GM23338 (cell line): ENCODE data around the gene CST9. TPM values are rescaled to one million over a fixed set of nuclear protein-coding genes. Genes with fewer than 3 reads are reported as not detected.

Source experiments
- ATAC-seq: fragments of 200-7000 bp; cut with Tn5 transposase; 3 replicates; pipeline ENCODE4 v1.9.1; 2020
- DNase-seq: peaks from one replicate; pipeline ENCODE4 v3.0.0-alpha.2; 2015; ENCODE audit warnings: low spot score
- H2AFZ ChIP-seq: fragments of 200-600 bp; sonication (generic); 2 replicates; pipeline ENCODE4 v1.8.0; 2016; ENCODE audit warnings: antibody characterized with exemption, mild to moderate bottlenecking, moderate library complexity
- H3F3A ChIP-seq: fragments of 200-600 bp; sonication (generic); replicated peaks from 2 replicates; pipeline ENCODE4 v1.8.0; 2017; ENCODE audit warnings: antibody characterized with exemption, mixed run types, low read depth
- H3K27ac ChIP-seq: fragments of 200-600 bp; sonication (generic); 2 replicates; pipeline ENCODE4 v1.6.1; 2016; ENCODE audit warnings: low read depth
- H3K27me3 ChIP-seq: fragments of 200-600 bp; sonication (generic); 2 replicates; pipeline ENCODE4 v1.8.0; 2016; ENCODE audit warnings: mild to moderate bottlenecking, mixed run types, moderate library complexity; ENCODE audit not compliant: insufficient read depth
- H3K36me3 ChIP-seq: fragments of 200-600 bp; sonication (generic); 2 replicates; pipeline ENCODE4 v1.8.0; 2016; ENCODE audit warnings: mild to moderate bottlenecking; ENCODE audit not compliant: insufficient read depth
- H3K4me1 ChIP-seq: fragments of 200-600 bp; sonication (generic); 2 replicates; pipeline ENCODE4 v1.8.0; 2016; ENCODE audit warnings: mild to moderate bottlenecking, moderate library complexity; ENCODE audit not compliant: insufficient read depth
- H3K4me2 ChIP-seq: fragments of 200-600 bp; sonication (generic); 2 replicates; pipeline ENCODE4 v1.7.1; 2017; ENCODE audit warnings: mixed run types
- H3K4me3 ChIP-seq: fragments of 200-600 bp; sonication (generic); 2 replicates; pipeline ENCODE4 v1.6.1; 2016; ENCODE audit warnings: mixed run types
- H3K79me2 ChIP-seq: fragments of 200-600 bp; sonication (generic); replicated peaks from 2 replicates; pipeline ENCODE4 v1.8.0; 2017; ENCODE audit warnings: mild to moderate bottlenecking; ENCODE audit not compliant: insufficient read depth
- H3K9me2 ChIP-seq: fragments of 200-600 bp; sonication (generic); 2 replicates; pipeline ENCODE4 v1.8.0; 2017; ENCODE audit not compliant: insufficient read depth
- H4K20me1 ChIP-seq: fragments of 200-600 bp; sonication (generic); replicated peaks from 2 replicates; pipeline ENCODE4 v1.8.0; 2017; ENCODE audit warnings: mild to moderate bottlenecking; ENCODE audit not compliant: insufficient read depth
- H3K27ac Mint-ChIP-seq: 2 replicates; pipeline ENCODE4 v1.8.0; 2020; ENCODE audit warnings: inconsistent platforms, mild to moderate bottlenecking, moderate library complexity, mixed read lengths
- H3K27me3 Mint-ChIP-seq: 3 replicates; pipeline ENCODE4 v1.8.0; 2022; ENCODE audit warnings: low read depth, mild to moderate bottlenecking, moderate library complexity, mixed read lengths, inconsistent platforms; ENCODE audit not compliant: insufficient read depth, poor library complexity
- H3K36me3 Mint-ChIP-seq: 3 replicates; pipeline ENCODE4 v1.8.0; 2021; ENCODE audit warnings: low read depth, mild to moderate bottlenecking, inconsistent platforms, moderate library complexity, mixed read lengths
- H3K4me1 Mint-ChIP-seq: 3 replicates; pipeline ENCODE4 v1.8.0; 2020; ENCODE audit warnings: mild to moderate bottlenecking, inconsistent platforms, mixed read lengths
- H3K4me3 Mint-ChIP-seq: 3 replicates; pipeline ENCODE4 v1.8.0; 2021; ENCODE audit warnings: moderate library complexity, mild to moderate bottlenecking, inconsistent platforms, mixed read lengths
- H3K9me3 Mint-ChIP-seq: 3 replicates; pipeline ENCODE4 v1.8.0; 2020; ENCODE audit warnings: moderate library complexity, mild to moderate bottlenecking, inconsistent platforms, mixed read lengths
- EZH2 ChIP-seq: fragments of 200-600 bp; sonication (generic); IDR thresholded peaks from one replicate; pipeline ENCODE4 v1.8.0; 2017; ENCODE audit warnings: antibody characterized with exemption, mild to moderate bottlenecking, low read depth; ENCODE audit not compliant: unreplicated experiment
- JUNB ChIP-seq: IDR thresholded peaks from one replicate; pipeline ENCODE4 v1.6.1; 2016; ENCODE audit warnings: antibody characterized with exemption; ENCODE audit not compliant: unreplicated experiment
- NANOG ChIP-seq: IDR thresholded peaks from 2 replicates; pipeline ENCODE4 v1.6.1; 2016; ENCODE audit warnings: antibody characterized with exemption, borderline replicate concordance
- STAT1 ChIP-seq: IDR thresholded peaks from one replicate; pipeline ENCODE4 v1.6.1; 2016; ENCODE audit warnings: antibody characterized with exemption; ENCODE audit not compliant: unreplicated experiment
- ZNF331 ChIP-seq: fragments of 250-450 bp; sonication (Bioruptor Pico); IDR thresholded peaks from 2 replicates; pipeline ENCODE4 v1.5.0; 2020; ENCODE audit warnings: low read depth, mild to moderate bottlenecking, moderate library complexity
- polyA plus RNA-seq: library from polyadenylated mRNA; unstranded; fragments of >200 nt; fragmentation: Nextera tagmentation; extraction: Ambion mirVana; gene quantifications from 2 replicates; pipeline ENCODE4 v1.2.1, GENCODE V29; 2016
- total RNA-seq: library from RNA; depleted of rRNA; stranded (reverse); fragments of >200 nt; shearing (Covaris generic); gene quantifications from 2 replicates; pipeline ENCODE4 v1.2.3, GENCODE V29; 2014
- TF ChIP-seq, protein P1 (sequence below): IDR thresholded peaks from one replicate; pipeline ENCODE4 v1.6.1; 2018; ENCODE audit warnings: antibody characterized with exemption; ENCODE audit not compliant: unreplicated experiment
- TF ChIP-seq, protein P2 (sequence below): IDR thresholded peaks from 2 replicates; pipeline ENCODE4 v1.6.1; 2016; ENCODE audit warnings: antibody characterized with exemption
- TF ChIP-seq, protein P3 (sequence below): fragments of 250-450 bp; sonication (Bioruptor Pico); IDR thresholded peaks from 2 replicates; pipeline ENCODE4 v1.5.0; 2020; ENCODE audit warnings: mild to moderate bottlenecking, moderate library complexity

Gene CST9
- total and polyA plus RNA-seq, 2 experiments from 2014 or later: not detected

DNA sequence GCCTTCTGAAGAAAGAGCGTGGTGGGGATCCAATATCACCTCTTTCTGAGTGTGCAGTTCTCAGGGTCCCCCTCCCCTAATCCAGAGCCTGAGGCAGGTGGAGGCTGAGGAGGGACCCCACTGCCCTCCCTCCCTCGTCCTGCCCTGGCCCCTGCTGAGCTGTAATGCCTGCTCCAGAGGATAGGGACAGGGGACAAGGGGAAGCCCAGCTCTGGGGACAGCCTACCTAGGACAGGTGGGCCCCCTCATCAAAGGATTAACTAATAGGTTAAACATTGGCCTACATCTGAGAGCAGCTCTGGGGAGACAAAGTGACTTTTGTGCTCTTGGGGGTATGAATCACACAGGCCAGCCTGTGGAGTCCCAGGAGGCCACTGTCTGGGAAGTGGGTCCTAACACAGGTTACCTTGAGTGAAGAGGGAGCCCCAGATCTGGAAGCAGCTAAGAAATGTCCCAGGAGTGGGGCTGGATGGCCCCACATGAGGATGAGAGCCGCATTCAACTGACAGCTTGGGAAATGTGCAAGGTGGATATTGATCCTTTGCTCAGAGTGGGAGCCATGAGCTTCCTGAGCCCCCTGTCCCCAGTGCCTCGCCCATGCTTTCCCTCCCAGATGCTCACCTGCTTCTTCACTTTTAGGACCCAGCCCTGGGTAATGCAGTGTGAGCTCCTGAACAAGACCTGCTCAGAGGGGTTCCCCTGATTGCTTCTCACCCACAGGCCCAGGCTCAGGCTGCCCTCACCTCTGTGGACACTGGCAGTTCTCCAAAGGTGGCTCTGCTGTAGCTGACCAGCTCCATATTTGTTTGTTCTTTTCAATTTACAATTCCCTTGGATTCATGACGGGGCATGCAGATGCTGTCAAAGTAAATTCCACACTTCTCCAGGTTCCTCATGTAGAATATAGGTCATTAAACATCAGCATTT, 19.6 kb downstream of the CST9 start (continued):
- TF ChIP-seq, protein P1, sequence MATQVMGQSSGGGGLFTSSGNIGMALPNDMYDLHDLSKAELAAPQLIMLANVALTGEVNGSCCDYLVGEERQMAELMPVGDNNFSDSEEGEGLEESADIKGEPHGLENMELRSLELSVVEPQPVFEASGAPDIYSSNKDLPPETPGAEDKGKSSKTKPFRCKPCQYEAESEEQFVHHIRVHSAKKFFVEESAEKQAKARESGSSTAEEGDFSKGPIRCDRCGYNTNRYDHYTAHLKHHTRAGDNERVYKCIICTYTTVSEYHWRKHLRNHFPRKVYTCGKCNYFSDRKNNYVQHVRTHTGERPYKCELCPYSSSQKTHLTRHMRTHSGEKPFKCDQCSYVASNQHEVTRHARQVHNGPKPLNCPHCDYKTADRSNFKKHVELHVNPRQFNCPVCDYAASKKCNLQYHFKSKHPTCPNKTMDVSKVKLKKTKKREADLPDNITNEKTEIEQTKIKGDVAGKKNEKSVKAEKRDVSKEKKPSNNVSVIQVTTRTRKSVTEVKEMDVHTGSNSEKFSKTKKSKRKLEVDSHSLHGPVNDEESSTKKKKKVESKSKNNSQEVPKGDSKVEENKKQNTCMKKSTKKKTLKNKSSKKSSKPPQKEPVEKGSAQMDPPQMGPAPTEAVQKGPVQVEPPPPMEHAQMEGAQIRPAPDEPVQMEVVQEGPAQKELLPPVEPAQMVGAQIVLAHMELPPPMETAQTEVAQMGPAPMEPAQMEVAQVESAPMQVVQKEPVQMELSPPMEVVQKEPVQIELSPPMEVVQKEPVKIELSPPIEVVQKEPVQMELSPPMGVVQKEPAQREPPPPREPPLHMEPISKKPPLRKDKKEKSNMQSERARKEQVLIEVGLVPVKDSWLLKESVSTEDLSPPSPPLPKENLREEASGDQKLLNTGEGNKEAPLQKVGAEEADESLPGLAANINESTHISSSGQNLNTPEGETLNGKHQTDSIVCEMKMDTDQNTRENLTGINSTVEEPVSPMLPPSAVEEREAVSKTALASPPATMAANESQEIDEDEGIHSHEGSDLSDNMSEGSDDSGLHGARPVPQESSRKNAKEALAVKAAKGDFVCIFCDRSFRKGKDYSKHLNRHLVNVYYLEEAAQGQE: no peak
- TF ChIP-seq STAT1 (no peak), JUNB (no peak), NANOG (no peak), ZNF331 (CRISPR knock-in tag) (no peak), EZH2 (no peak)
- TF ChIP-seq, protein P2, sequence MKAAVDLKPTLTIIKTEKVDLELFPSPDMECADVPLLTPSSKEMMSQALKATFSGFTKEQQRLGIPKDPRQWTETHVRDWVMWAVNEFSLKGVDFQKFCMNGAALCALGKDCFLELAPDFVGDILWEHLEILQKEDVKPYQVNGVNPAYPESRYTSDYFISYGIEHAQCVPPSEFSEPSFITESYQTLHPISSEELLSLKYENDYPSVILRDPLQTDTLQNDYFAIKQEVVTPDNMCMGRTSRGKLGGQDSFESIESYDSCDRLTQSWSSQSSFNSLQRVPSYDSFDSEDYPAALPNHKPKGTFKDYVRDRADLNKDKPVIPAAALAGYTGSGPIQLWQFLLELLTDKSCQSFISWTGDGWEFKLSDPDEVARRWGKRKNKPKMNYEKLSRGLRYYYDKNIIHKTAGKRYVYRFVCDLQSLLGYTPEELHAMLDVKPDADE: no peak

DNA sequence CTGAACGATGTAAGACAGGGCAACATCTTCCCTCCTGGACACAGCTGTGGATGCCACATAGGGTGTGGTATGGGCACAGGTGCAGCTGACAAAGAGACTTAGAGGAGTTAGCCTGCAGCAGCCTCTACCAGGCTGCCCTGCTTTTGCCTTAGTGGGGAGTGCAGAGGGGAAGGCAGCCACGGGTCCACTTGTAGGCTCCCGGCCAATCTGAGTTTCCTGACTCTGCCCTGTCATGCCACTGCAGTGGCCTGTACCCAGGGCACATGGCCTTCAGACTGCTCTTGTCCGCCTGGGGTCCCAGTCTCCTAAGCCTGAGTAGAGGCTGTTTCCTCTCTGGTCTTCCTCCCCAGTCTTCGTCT, 20.3 kb downstream of the CST9 start:
- H3K4me2 ChIP-seq: no peak overlapping the region
- Mint-ChIP-seq H3K27ac (no peak overlapping the region), H3K4me3 (no peak overlapping the region), H3K27me3 (peaks cover 20% of the 10 kb centered on the region), H3K9me3 (peaks cover 21% of the 10 kb centered on the region), H3K4me1 (peaks cover 23% of the 10 kb centered on the region), H3K36me3 (peaks cover 10% of the 10 kb centered on the region; the same call in 1 of the 3 replicates)
- no peak overlapping the region for H3K4me3 ChIP-seq
- no peaks in the 10 kb centered on the region for H3K79me2 ChIP-seq
- H4K20me1 ChIP-seq: no peaks in the 10 kb centered on the region
- ATAC-seq: no peak
- H3K27ac ChIP-seq: no peak overlapping the region
- H3F3A ChIP-seq: no peaks in the 10 kb centered on the region
- H3K4me1 ChIP-seq: no peaks in the 10 kb centered on the region
- no peak overlapping the region for H2AFZ ChIP-seq
- H3K27me3 ChIP-seq: no peaks in the 10 kb centered on the region; the same call in 1 of the 2 replicates
- H3K9me2 ChIP-seq: peaks cover 13% of the 10 kb centered on the region; the same call in 1 of the 2 replicates
- H3K36me3 ChIP-seq: no peaks in the 10 kb centered on the region
- DNase-seq: no peak
- TF ChIP-seq EZH2 (no peak), JUNB (no peak)
- TF ChIP-seq, protein P3, sequence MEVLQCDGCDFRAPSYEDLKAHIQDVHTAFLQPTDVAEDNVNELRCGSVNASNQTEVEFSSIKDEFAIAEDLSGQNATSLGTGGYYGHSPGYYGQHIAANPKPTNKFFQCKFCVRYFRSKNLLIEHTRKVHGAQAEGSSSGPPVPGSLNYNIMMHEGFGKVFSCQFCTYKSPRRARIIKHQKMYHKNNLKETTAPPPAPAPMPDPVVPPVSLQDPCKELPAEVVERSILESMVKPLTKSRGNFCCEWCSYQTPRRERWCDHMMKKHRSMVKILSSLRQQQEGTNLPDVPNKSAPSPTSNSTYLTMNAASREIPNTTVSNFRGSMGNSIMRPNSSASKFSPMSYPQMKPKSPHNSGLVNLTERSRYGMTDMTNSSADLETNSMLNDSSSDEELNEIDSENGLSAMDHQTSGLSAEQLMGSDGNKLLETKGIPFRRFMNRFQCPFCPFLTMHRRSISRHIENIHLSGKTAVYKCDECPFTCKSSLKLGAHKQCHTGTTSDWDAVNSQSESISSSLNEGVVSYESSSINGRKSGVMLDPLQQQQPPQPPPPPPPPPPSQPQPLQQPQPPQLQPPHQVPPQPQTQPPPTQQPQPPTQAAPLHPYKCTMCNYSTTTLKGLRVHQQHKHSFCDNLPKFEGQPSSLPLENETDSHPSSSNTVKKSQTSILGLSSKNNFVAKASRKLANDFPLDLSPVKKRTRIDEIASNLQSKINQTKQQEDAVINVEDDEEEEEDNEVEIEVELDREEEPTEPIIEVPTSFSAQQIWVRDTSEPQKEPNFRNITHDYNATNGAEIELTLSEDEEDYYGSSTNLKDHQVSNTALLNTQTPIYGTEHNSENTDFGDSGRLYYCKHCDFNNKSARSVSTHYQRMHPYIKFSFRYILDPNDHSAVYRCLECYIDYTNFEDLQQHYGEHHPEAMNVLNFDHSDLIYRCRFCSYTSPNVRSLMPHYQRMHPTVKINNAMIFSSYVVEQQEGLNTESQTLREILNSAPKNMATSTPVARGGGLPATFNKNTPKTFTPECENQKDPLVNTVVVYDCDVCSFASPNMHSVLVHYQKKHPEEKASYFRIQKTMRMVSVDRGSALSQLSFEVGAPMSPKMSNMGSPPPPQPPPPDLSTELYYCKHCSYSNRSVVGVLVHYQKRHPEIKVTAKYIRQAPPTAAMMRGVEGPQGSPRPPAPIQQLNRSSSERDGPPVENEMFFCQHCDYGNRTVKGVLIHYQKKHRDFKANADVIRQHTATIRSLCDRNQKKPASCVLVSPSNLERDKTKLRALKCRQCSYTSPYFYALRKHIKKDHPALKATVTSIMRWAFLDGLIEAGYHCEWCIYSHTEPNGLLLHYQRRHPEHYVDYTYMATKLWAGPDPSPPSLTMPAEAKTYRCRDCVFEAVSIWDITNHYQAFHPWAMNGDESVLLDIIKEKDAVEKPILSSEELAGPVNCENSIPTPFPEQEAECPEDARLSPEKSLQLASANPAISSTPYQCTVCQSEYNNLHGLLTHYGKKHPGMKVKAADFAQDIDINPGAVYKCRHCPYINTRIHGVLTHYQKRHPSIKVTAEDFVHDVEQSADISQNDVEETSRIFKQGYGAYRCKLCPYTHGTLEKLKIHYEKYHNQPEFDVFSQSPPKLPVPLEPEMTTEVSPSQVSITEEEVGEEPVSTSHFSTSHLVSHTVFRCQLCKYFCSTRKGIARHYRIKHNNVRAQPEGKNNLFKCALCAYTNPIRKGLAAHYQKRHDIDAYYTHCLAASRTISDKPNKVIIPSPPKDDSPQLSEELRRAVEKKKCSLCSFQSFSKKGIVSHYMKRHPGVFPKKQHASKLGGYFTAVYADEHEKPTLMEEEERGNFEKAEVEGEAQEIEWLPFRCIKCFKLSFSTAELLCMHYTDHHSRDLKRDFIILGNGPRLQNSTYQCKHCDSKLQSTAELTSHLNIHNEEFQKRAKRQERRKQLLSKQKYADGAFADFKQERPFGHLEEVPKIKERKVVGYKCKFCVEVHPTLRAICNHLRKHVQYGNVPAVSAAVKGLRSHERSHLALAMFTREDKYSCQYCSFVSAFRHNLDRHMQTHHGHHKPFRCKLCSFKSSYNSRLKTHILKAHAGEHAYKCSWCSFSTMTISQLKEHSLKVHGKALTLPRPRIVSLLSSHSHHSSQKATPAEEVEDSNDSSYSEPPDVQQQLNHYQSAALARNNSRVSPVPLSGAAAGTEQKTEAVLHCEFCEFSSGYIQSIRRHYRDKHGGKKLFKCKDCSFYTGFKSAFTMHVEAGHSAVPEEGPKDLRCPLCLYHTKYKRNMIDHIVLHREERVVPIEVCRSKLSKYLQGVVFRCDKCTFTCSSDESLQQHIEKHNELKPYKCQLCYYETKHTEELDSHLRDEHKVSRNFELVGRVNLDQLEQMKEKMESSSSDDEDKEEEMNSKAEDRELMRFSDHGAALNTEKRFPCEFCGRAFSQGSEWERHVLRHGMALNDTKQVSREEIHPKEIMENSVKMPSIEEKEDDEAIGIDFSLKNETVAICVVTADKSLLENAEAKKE (CRISPR knock-in tag): no peak
- TF ChIP-seq, protein P1: no peak
